T-helper 1 cell (primary cell): ENCODE data around the gene OSBPL1A.
A peak's percentile ranks its signal among the peaks of the same experiment; 100 is the strongest.
"Not testable (repeated sequence)": the region's sequence is repeated elsewhere in the genome, so short reads cannot be mapped to it uniquely, and the experiment has no call there.

Source experiments
- DNase-seq, 5 donors: peaks; one replicate each; pipeline ENCODE4 v3.0.0-alpha.2; 2012 to 2020

Gene OSBPL1A

DNA sequence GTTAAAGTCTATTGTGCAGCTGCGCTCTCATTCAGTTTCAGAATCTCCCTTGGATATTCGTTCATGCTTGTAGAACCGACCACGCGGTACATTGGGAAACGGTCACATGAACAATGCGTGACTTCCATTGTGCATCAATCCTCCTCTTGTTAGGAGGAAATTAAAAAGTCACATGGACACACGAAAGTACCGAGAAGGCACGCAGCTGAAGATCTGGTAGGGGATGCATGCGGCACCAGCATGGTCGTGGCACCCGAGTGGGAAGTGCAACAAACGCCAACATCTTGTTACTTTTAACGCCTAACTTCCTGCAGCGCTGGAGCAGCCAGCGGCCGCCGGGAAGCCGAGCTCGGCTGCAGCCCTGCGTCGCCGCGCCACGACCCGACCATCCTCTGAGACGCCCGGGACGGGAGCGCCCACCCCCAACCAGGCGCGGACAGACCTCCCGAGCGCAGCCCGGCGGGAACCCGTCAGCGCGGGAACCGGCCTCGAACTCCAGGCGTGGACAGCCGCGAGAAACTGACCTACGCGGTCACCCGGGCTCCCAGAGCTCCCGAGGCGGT, 412 bp downstream of the OSBPL1A start:
- peak in 3 of 5 donors; percentile 3 to 33 (median 13) for DNase-seq

GRCh38 chr18:24396082-24396633, 1.5 kb downstream of the OSBPL1A start:
- DNase-seq, result no peak

DNA sequence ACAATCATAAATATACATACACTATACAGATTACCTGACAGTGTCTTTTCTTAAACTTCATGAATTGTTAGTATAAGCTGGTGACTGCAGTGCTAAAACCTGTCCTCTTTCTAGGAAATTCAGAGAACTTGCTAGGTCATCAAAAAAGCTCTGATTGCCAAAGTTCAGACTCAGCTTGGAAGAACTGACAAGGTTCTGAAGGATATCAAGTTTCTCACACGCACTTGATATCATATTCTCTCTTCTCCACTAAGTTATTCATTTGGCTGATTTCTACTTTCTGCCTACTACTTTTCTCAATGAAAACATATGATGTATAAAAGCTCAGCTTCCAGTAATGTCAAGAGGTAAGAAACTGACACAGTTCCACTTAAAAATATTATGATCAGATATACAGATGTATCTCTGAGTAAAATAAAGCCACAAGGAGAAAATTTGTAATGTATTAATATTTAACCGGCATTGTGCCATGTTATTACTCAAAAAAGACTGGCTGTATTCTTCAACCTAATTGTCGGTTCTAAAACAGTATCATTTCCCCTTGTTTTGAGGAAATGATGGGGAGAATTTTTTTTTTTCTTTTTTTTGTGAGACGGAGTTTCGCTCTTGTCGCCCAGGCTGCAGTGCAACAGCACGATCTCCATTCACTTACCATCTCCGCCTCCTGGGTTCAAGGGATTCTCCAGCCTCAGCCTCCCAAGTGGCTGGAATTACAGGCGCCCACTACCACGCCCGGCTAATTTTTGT, 2.4 kb downstream of the OSBPL1A start:
- no peak for DNase-seq

DNA sequence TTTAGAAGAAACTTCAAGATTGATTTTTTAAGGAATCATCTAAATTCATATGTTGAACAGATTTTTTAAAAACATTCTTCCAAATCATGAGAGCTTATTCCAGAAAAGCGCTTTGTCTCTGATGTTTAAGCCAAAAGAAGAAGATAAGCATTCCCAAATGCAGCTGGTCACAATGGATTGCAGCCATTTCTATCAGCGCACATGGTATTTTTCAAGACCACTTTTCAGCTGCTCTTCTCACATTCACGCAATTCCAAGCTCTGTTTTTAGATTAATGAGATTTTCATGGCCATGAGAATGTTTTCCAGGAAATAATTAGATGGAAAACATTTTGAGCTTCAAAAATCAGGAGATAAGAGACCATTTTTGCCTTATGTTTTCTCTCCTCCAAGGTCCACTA, 8.7 kb downstream of the OSBPL1A start:
- no peak for DNase-seq

DNA sequence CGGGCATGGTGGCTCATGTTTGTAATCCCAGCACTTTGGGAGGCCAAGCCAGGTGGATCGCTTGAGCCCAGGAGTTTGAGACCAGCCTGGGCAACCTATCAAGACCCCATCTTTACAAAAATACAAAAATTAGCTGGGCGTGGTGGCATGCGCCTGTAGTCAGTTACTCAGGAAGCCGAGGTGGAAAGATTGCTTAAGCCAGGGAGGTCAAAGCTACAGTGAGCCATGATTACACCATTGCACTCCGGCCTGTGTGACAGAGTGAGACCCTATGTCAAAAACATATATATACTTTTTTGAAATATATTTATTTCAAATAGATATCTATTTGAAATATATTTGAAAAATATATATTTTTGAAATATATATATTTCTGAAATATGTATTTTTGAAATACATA, 10.9 kb downstream of the OSBPL1A start:
- no peak for DNase-seq

DNA sequence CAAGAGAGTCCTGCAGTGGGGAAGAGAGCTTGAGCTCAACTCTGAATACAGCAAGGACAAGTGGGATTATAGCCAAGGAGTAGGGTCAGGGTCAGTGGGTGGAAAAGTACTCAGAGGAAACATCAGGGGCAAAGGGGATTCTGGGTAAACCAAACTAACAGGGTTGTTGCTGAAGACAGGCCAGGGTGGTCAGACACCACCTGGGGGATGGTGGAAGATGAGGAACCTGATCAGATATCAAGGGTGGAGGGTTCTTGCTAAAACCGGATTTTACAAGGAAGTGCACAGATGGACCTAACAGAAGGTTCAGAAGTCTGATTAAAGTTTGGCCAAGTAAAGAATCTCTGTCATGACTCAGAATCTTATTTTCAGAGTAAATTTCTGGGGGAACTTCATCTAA, 16.5 kb downstream of the OSBPL1A start:
- no peak for DNase-seq

DNA sequence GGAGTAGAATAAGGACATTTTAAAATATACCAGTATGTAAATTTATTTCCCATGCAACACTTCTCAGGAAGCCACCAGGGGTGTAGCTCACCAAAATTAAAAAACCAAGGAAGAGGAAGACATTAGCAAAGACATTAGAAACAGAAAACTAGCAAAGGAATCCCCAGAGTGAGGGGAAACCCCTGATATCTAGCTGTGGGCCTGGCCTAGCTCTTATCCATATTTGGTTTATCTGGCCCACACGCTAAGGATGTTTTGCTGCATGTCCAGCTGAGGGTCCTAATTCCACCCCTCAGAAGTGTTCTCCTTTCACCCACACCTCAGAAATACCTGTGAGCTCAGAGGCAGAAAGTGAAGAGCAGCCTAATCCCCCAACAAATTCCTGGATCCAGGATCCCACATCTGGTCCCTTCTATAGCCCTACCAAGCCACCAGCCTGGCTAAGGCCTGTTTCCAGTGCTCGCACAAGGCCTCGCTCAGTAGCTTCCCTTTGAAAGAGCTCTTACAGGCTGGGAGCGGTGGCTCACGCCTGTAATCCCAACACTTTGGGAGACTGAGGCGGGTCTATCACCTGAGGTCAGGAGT, 17.4 kb downstream of the OSBPL1A start:
- no peak for DNase-seq

DNA sequence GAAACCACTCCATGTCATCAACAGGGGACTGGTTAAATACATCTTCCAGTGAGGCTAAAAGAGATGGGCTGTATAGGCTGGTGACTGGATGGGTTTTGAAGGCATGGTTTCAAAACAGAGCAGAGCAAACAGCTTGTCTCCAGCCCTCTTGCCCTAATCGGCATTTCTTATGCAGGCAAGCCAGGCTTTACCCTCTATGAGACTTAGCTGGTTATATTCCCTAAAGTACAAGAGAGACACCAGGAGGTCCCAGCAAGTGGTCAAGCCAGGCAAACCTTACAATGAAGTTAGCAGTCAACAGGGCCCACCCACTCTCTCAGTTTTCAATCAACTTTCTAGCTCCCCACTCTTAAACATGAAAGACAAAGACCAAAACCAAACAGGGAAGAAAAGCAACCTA, 19.0 kb downstream of the OSBPL1A start:
- no peak for DNase-seq

DNA sequence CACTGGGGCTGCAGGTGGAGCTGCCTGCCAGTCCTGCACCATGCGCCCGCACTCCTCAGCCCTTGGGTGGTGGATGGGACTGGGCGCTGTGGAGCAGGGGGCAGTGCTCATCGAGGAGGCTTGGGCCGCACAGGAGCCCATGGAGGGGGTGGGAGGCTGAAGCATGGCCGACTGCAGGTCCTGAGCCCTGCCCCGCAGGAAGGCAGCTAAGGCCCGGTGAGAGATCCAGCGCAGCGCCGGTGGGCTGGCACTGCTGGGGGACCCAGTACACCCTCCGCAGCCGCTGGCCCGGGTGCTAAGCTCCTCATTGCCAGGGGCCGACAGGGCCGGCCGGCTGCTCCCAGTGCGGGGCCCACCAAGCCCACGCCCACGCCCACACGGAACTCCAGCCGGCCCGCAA, 21.1 kb downstream of the OSBPL1A start:
- not testable (repeated sequence) for DNase-seq

DNA sequence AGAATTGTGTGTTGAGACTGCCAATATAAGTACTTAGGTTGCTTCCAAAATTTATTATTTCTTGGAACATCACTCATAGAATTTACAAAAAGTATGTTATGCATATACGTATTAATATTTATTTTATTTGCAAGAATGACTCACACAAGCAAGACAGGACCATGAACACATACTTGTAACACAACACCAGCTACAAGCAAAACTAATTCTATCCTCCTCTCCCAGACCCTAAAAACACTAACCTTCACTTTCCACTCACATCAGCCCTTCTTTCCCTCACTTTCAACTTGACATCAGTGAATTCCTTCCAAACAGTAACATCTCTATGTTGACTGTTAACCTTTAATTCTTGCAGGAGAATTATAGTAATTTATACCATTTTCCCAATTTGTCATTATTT, 24.3 kb downstream of the OSBPL1A start:
- DNase-seq, result no peak

DNA sequence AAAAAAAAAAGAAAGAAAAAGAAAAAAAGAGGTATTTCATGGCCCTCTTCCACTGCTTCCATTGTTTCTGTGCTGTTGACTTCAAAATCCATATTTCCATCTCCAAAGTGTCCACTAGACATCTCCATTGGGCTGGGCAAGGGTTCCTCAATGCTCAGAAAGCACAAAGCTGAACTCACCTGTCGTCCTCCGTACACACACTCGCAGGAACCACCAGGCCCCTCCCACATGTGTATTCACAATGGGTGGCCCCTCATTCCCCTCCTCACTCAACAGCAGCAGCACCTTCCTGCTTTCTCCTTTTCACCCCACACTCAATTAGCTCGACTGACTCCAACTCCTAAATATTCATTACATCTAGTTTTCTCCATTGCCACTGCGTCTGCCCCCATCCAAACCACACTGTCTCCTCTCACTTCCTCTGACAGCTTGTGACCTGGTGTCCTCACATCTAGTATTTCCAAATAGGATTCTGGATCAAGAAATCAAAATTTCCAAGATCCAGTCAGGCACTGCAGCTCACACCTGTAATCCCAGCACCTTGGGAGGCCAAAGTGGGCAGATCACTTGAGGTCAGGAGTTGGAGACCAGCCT, 25.2 kb downstream of the OSBPL1A start:
- DNase-seq, result no peak

GRCh38 chr18:24370120-24370519, 27.5 kb downstream of the OSBPL1A start:
- DNase-seq, result no peak

DNA sequence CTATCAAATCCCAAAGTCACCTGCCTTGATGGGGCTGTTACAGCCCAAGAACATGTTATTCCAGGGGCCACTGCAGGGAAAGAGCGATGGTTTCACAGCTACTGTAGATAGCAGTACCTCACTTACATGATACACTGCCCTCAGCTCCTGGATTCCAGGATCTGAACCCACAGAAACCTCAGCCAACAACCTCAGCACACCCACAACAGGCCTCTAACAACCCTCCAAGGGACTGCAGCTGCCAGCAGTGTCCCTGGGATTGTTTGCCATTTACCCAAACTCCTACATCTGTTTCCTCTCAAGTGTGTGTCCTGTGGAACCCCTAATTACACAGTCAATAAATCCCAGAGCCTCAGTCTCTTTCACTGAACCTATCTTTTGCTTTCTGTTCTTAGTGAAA, 28.2 kb downstream of the OSBPL1A start:
- no peak for DNase-seq

DNA sequence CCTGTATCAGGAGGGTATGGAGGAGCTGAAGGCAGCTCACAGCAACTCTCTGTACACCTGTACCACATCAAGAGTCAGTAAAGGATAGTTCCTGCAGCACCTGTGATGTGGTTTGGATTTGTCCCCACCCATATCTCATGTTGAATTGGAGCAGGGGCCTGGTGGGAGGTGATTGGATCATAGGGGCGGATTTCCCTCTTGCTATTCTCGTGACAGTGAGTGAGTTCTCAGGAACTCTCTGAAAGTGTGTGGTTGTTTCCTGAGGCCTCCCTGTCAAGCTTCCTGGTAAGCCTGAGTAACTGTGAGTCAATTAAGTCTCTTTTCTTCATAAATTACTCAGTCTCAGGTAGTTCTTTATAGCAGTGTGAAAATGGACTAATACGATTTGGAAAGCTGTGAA, 28.9 kb downstream of the OSBPL1A start:
- DNase-seq, result peak in 1 of 5 donors; percentile 52

DNA sequence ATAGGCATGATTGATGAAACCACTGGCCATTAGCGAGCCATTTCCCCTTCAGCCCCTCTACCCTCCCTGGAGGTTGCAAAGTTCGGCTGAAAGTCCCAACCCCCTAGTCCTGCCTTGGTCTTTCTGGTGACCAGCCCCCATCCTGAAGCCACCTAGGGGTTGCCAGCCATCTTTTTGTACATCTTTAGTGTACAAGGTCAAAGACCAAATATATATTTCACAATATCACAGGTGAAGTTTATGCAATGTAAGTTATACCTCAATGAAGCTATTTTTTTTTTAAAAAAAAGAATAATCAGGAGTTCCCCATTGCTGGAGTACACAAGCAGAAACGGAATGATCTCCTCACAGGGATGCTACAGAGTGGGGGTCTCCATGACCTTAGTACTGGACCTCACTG, 31.3 kb downstream of the OSBPL1A start:
- no peak for DNase-seq

DNA sequence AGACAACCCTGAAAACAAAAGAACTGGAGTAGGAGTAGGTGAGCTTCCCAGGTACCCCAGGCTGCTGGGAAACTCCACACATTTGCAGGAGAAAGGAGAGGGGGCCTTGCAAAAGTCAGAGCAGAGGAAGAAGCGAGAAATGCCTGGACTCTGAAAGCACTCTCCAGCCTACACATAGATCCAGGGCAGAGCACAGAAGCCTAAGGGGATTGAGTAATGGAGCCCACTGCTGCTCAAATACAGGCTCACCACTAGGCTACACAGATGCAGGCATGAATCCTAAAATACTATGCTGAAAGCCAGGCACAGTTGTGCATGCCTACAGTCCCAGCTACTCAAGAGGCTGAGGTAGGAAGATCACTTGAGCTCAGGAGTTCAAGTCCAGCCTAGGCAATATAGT, 33.4 kb downstream of the OSBPL1A start:
- DNase-seq, result no peak

DNA sequence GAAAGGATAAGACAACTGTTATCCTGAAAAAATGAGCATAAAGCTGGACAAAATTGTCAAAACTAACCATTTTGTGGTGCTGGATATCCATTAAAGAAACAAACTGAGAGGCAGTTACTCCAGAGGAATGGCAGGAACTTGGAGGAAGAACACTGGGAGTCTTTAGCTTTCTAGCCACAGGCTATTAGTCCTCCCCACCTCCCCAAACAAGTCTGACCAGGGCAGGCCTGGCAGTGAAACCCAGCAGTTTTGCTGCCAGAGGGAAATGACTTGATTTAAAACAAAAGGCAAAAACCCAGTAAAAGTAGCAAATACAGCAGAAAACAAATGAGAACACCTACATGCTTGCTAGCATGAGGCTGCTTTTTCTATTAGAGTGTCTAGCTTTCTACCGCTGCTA, 34.9 kb downstream of the OSBPL1A start:
- no peak for DNase-seq

DNA sequence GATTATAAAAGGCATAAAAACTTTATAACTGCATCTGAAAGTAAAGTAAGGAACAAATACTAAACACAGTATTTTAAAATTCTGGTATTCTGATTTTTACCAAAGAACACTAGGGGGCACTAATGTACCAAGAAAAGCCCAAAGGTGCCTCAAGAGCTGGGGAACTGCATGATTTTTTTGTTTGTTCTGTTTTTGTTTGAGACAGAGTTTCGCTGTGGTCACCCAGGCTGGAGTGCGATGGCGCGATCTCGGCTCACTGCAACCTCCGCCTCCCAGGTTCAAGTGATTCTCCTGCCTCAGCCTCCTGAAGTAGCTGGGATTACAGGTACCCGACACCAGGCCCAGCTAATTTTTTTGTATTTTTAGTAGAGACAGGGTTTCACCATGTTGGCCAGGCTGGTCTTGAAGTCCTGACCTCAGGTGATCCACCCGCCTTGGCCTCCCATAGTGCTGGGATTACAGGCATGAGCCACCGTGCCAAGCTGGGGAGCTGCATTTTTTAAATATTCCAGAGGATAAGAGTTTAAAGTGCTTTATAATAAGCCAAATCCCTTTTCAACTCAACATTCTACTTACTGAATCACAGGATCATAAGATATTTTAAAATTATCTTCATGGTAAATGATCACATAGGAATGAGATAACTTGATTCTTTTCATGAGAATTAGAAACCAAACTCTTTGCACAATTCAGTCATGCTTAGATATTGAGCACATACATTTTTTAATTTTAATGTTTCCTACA, 37.7 kb downstream of the OSBPL1A start:
- DNase-seq, result peak in 1 of 5 donors; percentile 56

DNA sequence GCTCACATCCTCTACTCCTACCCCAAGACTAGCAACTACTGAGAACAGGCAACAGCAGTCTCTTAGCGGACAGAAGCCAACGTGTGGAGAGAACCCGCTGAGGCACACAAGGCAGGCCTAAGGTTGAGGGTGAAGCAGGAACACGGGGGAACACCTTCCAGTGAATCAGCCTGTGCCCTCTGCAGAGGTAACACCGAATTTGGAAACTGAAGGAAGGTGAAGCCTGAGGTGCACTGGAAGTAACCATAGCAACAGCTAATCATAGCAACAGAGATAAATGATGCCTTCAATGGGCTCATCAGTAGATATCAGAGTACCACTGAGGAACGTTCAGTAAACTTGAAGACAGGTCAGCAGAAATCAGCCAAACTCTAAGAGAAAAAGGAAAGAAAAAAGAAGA, 43.3 kb downstream of the OSBPL1A start:
- no peak for DNase-seq

- DNase-seq, result no peak
Observed at GRCh38 chr18:24346254-24346653, 51.4 kb downstream of the OSBPL1A start.

DNA sequence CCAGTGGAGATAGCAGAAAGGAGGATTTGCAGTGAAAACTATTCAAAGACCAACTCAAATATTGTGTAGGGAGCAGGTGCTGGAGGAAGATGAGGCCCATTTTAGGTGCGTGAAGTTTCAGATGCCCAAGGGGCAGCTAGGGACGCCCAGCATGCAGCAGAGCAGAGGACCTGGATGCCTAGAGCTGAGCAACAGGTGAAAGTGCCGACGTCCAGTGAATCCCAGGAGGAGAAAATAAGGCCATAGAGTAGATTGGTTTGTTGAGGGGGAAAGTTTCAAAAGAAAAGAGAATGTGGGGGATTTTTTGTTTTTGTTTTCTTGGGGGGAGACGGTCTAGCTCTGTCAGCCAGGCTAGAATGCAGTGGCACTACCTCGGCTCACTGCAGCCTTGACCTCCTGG, 53.1 kb downstream of the OSBPL1A start:
- no peak for DNase-seq

- DNase-seq, result no peak
Observed at GRCh38 chr18:24342347-24342746, 55.3 kb downstream of the OSBPL1A start.

- DNase-seq, result no peak
Observed at GRCh38 chr18:24341361-24341760, 56.3 kb downstream of the OSBPL1A start.
